ENCODE results near the gene NKPD1.
"Not testable (repeated sequence)": the region's sequence is repeated elsewhere in the genome, so short reads cannot be mapped to it uniquely, and the experiment has no call there.

NKPD1 gene

DNA sequence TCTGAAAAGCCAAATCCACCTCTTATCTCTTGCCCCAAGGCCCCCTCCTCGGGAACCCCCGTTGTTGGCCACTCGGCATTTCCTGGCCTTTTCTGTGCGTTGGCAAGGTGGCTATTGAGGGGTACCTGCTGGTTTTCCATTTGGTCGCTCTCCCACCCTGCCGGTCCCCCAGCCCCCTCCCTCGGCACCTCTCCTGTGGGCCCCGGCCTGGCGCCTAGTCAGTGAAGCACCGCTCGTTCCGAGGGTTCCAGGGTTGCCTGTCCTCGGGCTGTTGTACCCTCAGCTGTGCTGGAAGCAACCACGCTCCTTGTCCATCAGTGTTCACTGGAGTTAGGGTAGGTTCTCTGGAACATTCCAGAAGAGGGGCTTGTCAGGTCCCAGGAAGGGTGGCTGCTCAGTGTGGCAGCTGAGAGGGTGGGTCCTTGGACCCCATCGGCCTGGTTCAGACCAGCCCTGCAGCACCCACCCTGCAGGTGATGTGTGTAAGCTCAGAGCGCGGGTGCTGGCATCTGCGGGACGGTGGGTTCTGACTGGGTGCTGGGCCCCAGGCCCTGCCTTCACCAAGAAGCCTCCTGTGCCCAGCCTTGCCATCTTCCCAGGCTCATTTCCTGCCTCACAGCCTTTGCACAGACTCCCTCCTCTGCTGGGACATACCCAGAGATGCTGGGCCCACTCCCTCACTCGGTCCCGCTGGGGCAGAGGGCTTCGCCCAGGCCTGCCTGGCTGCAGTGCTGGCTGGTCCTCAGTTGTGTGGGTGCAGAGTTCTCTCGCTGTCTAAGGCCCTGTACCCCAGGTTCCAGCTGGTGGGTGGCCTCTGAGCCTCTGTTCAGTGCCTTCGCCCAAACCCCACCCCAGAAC lies 21.3 kb downstream of the NKPD1 start:
- no peak for DNase-seq (ENCODE audit: low spot score)

GRCh38 chr19:45138303-45138751 lies 22.5 kb downstream of the NKPD1 start:
- no peak for DNase-seq (ENCODE audit: low spot score)

DNA sequence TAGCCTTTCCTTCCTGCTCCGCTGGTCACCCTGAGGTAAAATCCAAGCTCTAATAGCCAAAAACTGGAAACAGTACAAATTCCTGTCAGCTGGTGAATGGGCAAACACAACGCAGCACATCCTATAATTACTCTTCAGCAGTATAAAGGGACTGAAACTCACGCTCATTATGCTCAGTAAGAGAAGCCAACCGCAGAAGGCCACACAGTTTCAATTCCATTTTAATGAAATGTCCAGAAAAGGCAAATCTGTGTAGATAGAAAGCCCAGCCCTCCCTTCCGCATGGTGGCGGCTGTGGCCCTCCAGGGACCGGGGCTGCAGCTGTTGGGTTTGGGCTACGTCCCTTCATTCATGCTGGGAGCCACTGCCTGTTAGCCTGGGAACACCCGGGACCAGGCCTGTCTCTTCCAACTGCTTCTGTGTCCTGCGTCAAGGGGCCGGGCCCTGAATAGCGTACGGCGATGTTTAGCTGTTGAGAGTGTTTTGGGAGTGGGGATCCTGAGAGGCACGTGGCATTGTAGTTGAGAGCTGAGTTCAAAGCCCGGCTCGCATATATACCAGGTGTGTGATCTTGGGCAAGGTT lies 23.5 kb downstream of the NKPD1 start:
- no peak for DNase-seq (ENCODE audit: low spot score)

- no peak for DNase-seq (ENCODE audit: low spot score)
Observed at GRCh38 chr19:45136507-45137178, 24.1 kb downstream of the NKPD1 start.

- DNase-seq (ENCODE audit: low spot score), result no peak
Observed at GRCh38 chr19:45135176-45135885, 25.5 kb downstream of the NKPD1 start.

DNA sequence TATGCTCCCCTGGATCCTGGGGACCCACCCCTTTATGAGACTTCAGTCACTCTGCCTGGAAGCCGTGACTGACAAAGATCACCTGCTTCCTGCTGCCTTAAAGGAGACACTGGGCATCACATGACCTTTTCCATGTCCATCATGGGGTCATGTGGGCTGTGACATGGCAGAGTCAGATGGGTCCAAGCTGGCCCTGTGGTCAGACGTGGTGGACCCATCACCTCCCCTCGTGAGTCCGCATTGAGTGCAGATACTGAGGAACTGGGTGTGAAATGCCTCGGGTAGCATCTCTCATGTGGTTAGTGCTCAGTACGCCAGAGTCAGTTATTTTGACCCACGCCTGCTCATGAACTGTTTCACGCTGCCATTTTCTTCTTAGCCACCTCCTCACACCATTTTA lies 27.1 kb downstream of the NKPD1 start:
- DNase-seq (ENCODE audit: low spot score), result no peak

DNA sequence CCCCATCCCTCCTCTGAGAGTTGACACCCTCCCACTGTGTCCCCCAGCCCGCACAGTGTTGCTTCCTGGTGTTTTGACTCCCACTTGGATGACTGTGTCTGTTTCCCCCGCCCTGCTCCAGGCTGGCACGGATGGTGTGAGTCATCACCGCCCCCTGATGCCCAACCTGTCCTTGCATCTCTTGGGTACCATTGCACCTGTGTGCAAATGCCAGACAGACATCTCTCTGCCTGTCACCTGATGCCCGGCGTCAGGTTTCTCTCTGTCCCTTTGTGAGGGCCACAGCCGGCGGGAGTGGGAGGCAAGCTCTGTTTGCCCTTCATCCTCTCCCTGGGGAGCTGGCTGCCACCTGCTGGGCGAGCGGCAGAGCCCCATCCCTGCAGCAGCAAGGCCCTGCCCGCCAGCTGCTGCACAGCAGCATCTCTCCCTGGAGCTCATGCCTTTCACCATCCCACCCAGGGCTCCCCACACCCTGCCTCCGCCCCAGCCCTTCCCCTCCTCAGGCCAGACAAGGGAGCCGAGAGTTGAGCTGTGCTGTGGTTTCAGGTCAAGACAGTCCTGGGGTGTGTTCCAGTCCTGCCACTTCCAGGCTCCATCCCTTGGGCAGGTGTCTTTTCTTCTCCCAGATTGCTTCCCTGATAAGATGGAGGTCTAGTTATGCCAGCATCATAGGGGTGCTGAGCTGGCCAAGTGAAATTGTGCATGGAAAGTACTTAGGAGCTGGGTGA lies 29.7 kb downstream of the NKPD1 start:
- no peak for DNase-seq (ENCODE audit: low spot score)

DNA sequence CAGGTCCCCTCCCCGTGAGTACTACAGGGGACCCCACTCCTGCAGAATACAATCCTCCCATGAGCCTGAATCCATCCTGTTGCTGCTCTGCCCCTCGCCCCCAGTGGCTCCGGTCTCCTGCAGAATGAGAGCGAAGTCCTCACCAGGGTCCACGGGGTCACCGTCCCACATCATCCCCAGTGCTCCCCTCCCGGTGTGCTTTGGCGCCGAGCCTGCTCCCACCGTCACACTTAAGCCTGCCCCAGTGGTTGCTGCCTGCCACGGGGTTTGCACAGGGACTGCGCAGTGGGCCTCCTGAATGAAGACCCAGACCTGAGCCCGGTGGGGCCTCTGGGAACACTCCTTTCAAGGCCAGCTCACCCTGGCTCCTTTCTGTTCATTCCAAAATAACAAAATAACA lies 30.5 kb downstream of the NKPD1 start:
- DNase-seq (ENCODE audit: low spot score), result no peak

GRCh38 chr19:45128806-45129205 lies 32.0 kb downstream of the NKPD1 start:
- DNase-seq (ENCODE audit: low spot score), result no peak

DNA sequence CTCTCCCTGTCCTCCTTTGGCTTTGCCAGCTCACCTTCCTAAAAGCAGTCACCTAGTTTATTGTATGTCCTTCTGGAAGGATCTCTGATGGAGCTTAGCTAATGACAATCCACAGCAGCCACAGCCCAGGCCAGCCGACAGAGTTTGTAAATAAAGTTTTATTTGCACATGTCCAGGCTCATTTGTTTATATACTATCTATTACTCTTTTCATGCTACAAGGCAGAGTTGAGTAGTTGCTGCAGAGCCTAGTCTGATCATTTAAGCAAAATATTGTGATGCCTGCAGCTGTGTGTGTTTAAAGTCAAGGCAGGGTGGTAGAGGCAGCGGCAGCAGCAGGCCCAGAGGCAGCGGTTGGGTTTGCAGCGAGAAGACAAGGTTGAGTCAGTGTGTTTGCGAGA lies 32.6 kb downstream of the NKPD1 start:
- DNase-seq (ENCODE audit: low spot score), result no peak

GRCh38 chr19:45126654-45127053 lies 34.1 kb downstream of the NKPD1 start:
- DNase-seq (ENCODE audit: low spot score), result no peak

DNA sequence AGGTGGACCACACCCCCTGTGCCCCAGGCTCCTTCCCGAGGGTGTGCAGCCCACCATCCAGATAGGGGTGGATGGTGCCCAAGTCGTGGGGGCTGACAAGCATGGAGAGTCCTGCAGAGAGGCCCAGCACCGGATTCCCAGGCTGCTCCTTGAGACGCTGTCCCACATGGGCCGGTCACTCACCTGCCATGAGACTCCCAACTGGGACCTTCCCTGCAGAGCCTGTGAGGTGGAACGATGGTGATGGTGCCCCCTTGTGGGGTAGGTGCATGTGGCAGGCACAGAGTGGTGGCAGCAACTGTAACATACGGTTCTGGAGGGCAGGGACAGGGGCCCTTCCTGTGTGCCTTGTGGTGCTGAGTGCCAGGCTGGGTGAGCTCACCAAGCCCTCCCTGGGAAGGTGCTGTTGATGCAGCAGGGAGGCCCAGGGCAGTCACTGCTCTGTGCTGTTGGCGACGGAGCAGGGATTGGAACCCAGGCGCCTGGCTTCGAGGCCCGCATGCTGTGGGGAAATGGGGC lies 34.7 kb downstream of the NKPD1 start:
- peak; percentile 62 for DNase-seq (ENCODE audit: low spot score)

DNA sequence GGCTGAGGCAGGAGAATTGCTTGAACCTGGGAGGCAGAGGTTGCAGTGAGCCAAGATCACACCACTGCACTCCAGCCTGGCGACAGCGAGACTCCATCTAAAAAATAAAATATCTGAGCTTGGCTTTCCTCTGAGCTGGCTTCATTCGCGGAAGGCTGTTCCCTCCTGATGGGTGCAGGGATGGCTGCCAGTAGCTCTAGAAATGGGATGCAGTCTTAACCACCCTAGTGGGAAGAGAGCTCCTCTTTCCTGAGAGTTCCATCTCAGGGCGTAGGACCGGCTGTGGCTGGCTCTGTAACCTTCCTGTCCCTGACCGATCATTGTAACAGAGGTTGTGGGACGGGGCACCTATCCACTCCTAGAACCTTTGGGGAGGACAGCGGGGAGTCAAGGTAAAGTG lies 35.4 kb downstream of the NKPD1 start:
- no peak for DNase-seq (ENCODE audit: low spot score)

- no peak for DNase-seq (ENCODE audit: low spot score)
Observed at GRCh38 chr19:45124021-45124420, 36.8 kb downstream of the NKPD1 start.

DNA sequence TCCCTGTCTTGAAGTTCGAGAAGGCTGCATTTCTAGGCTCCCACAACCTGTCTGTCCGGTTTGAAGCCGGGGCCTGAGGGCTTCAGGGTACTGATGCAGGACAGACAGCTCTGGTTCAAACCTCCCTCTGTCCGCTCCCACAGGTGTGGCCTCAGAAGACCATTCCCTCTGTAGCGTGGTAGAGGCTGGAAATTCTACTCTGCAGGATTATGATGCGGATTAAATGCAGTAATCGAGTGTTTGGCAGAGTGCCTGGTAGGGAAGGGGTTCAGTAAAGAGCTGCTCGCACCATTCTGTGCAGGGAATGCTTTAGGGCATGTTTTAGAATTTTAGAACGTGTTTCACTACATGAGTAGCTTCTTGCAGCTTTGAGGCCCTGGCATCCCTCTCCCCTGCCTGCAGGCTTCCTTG lies 37.3 kb downstream of the NKPD1 start:
- no peak for DNase-seq (ENCODE audit: low spot score)

GRCh38 chr19:45122832-45123231 lies 38.0 kb downstream of the NKPD1 start:
- DNase-seq (ENCODE audit: low spot score), result no peak

DNA sequence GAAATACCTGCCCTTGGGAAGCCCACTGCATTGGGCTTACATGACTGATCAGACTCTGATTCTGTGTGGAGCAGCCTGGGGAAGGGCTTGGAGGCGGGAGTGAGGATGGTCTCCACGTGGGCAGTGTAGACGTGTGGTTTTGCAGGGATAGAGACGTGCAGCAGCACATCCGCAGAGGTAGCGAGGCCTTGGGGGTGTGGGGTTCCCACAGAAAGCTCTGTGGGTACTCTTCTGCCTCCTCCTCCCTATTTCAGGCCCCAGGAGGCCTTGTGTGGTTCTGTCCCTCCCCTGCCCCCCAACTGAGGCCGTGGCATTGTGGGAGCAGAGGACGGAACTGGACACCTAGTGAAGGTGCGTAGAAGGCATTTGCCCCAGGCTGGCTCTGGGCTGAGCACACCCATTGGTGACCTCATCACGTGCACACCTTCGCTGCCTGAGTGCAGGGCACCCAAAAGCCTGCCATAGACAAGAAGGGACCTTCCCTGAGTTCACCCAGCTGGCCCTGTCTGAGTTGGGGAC lies 38.9 kb downstream of the NKPD1 start:
- no peak for DNase-seq (ENCODE audit: low spot score)

DNA sequence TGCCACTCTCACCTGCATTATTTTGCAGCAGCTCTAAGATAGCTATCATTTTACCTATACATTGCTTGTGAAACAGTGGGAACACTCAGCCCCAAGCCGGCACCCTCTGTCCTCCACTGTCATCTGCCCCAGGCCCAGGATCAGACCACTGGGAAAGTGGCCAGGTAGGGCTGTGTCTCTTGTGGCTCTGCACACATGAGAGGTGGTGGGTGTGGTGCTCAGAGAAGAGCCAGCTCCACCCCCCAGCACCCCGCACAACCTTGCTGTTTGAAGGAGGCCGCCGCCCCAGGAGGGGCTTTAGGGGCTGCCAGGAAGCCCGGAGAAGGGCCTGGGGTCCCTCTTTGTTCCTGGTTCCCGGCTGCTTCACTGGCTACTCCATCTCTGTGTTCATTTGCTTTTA lies 41.2 kb downstream of the NKPD1 start:
- DNase-seq (ENCODE audit: low spot score), result no peak

DNA sequence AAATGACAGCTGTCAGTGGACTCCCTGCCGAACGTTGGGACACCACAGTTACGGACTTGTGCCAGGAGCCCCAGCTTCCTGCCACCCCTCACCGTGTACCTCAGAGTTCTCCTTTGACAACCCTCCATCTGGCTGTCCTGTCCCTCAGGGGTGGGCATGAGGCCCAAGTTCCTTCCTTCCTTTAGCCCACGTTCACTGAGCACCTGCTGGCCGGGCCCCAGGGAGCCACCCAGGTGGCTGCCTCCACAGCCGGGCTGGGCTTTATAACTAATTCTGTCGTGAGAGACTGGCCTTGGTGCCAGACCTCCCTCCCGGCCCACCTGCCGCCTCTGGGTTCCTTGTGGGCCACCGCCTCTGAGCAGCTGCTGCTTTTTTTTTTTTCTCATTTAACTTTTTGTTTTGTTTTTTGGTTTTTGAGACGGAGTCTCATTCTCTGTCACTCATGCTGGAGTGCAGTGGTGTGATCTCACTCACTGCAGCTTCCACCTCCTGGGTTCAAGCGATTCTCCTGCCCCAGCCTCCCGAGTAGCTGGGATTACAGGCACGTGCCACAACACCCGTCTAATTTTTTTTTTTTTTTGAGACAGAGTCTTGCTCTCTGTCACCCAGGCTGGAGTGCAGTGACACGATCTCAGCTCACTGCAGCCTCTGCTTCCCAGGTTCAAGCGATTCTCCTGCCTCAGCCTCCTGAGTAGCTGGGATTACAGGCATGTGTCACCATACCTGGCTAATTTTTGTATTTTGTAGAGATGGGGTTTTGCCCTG lies 42.0 kb downstream of the NKPD1 start:
- DNase-seq (ENCODE audit: low spot score), result not testable (repeated sequence)

DNA sequence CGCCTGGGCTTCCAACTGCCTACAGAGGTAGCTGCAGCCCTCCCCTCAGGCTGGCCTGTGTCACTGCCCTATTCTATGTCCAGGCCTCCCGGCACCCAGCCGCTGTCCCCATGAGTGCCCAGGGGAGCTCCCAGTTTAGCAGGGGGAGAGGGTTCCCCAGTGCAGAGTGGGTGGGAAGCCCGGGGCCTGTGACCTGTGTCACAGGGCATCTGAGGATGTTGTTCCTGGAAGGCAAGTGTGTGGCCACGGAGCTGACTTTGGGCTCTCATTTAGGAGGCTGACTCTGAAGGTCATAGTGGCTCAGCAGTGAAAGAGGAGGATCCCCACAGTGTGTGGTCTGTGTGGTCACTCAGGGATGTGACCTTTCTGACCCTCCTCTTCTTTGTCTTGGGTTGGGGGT lies 42.7 kb downstream of the NKPD1 start:
- no peak for DNase-seq (ENCODE audit: low spot score)

GRCh38 chr19:45117671-45118070 lies 43.1 kb downstream of the NKPD1 start:
- DNase-seq (ENCODE audit: low spot score), result no peak
